Effector CD4-positive, alpha-beta T cell (primary cell): Measurements from ENCODE around the gene PRMT1.

Experiments used
- DNase-seq: peaks from one replicate; pipeline ENCODE4 v3.0.0-alpha.2; 2020

PRMT1 gene

DNA sequence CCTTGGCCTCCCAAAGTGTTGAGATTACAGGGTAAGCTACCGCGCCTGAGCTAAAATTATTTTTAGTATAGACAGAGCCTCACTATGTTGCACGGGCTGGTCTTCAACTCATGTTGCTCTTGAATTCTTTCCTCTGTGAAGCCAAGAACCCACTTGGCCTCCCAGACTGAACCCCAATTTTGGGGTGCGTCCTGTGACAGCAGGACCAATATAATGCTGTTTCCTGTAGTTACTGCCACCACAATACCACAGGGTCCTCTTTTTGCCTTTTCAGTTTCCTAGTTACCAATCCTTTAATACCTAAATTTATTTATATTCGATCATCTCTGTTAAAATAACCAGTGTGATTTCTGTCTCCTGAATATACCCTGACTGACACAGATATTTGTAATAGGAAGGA, 53.1 kb downstream of the PRMT1 start:
- DNase-seq = no peak
